Stomach (tissue), 4 donors: ENCODE measurements around the gene BRWD1.

Experiments used
- CTCF ChIP-seq, 7 experiments: fragments of 450-650 bp in 4 of 7; fragments of 200-600 bp in 3 of 7; sonication (generic) in 3 of 7; IDR thresholded peaks; one replicate each; pipeline ENCODE4 v1.5.1; 2016 to 2019; ENCODE audit warnings: antibody characterized with exemption in 7 of 7, control low read depth in 2 of 7, mild to moderate bottlenecking in 1 of 7
- EP300 ChIP-seq: sonication (generic); formaldehyde crosslinking; IDR thresholded peaks from one replicate; pipeline ENCODE4 v1.6.1; 2017; ENCODE audit warnings: antibody characterized with exemption
- POLR2A ChIP-seq, 4 donors: fragments of 450-650 bp; IDR thresholded peaks; one replicate each; pipeline ENCODE4 v1.6.1; 2016; ENCODE audit warnings: antibody characterized with exemption in 4 of 4, control low read depth in 2 of 4, mild to moderate bottlenecking in 1 of 4, moderate library complexity in 1 of 4
- POLR2AphosphoS5 ChIP-seq, 3 donors: sonication (generic); formaldehyde crosslinking; IDR thresholded peaks; one replicate each; pipeline ENCODE4 v1.6.1; 2016; ENCODE audit warnings: antibody characterized with exemption in 3 of 3

GRCh38 chr21:39216290-39216689 lies 97.1 kb downstream of the BRWD1 start:
- TF ChIP-seq CTCF (IDR thresholded peaks at IDR 0.05) = no peak
- no peak for TF ChIP-seq POLR2A (IDR thresholded peaks at IDR 0.05)
- no peak for TF ChIP-seq EP300
- TF ChIP-seq POLR2AphosphoS5 (IDR thresholded peaks at IDR 0.05) = no peak
